ENCODE results near the gene HEMK1.

- no peak for TF ChIP-seq CTCF (IDR thresholded peaks at IDR 0.05)
- no peak for TF ChIP-seq EP300 (IDR thresholded peaks at IDR 0.05)
- no peak for TF ChIP-seq POLR2A (IDR thresholded peaks at IDR 0.05; ENCODE audit: low read depth)
- no peak for TF ChIP-seq POLR2AphosphoS5 (IDR thresholded peaks at IDR 0.05)
These were observed 55.3 kb downstream of the HEMK1 start for GRCh38 chr3:50624634-50625033.

Data from esophagus muscularis mucosa (tissue), 4 donors.